ENCODE results near the gene SLC26A8.
A peak's percentile ranks its signal among the peaks of the same experiment; 100 is the strongest.

SLC26A8 gene

GRCh38 chr6:35955071-35955470, 69.4 kb downstream of the SLC26A8 start:
- no peak overlapping the region for H4K91ac ChIP-seq (ENCODE audit: low read depth, low read length)
- H3K27me3 ChIP-seq (ENCODE audit: insufficient read depth, low read length), result no peaks in the 10 kb centered on the region
- no peak overlapping the region for H2BK5ac ChIP-seq (ENCODE audit: low read depth, low read length, poor library complexity)
- H2BK12ac ChIP-seq (ENCODE audit: low read length), result no peak overlapping the region
- no peak overlapping the region for H3K4me3 ChIP-seq (ENCODE audit: low read depth, low read length)
- peak overlapping the region; percentile 58 for H3K23ac ChIP-seq (ENCODE audit: low read length)
- no peaks in the 10 kb centered on the region for H3K9me3 ChIP-seq (ENCODE audit: insufficient read depth, low read depth, low read length)
- no peak overlapping the region for H2AFZ ChIP-seq (ENCODE audit: insufficient read depth, low read length, poor library complexity)
- no peak overlapping the region for H2AK5ac ChIP-seq (ENCODE audit: low read length)
- no peak overlapping the region for H3K4me2 ChIP-seq (ENCODE audit: low read length)
- WGBS (ENCODE audit: extremely low coverage, insufficient coverage, insufficient read length), result no CpG with 5 or more reads among the region's 8 CpGs
- no peak overlapping the region for H3K9ac ChIP-seq (ENCODE audit: low read length)
- H3K4ac ChIP-seq (ENCODE audit: low read depth, low read length), result no peak overlapping the region
- H3K79me1 ChIP-seq (ENCODE audit: low read length), result no peaks in the 10 kb centered on the region
- no peaks in the 10 kb centered on the region for H3K36me3 ChIP-seq (ENCODE audit: control insufficient read depth in 1 of 2, insufficient read depth in 2 of 2, low read length in 2 of 2)
- H3K27ac ChIP-seq (ENCODE audit: low read depth, low read length), result no peak overlapping the region
- H2BK120ac ChIP-seq (ENCODE audit: insufficient read depth, low read length, poor library complexity), result no peak overlapping the region
- no peak for DNase-seq
- H3K14ac ChIP-seq (ENCODE audit: low read length), result no peak overlapping the region
- H4K12ac ChIP-seq (ENCODE audit: low read depth, low read length), result no peak overlapping the region
- no peak overlapping the region for H3K18ac ChIP-seq (ENCODE audit: low read length)
- H3K4me1 ChIP-seq (ENCODE audit: control insufficient read depth in 1 of 2, insufficient read depth in 2 of 2, low read length in 2 of 2), result no peaks in the 10 kb centered on the region
- H4K8ac ChIP-seq (ENCODE audit: low read depth, low read length), result no peak overlapping the region
- H3K79me2 ChIP-seq (ENCODE audit: control insufficient read depth, insufficient read depth, low read length, poor library complexity), result no peaks in the 10 kb centered on the region

GRCh38 chr6:35954333-35954732, 70.1 kb downstream of the SLC26A8 start:
- H4K91ac ChIP-seq (ENCODE audit: low read depth, low read length), result no peak overlapping the region
- H3K9me3 ChIP-seq (ENCODE audit: insufficient read depth, low read depth, low read length), result no peaks in the 10 kb centered on the region
- no peak overlapping the region for H2AK5ac ChIP-seq (ENCODE audit: low read length)
- no peak overlapping the region for H2AFZ ChIP-seq (ENCODE audit: insufficient read depth, low read length, poor library complexity)
- H3K27ac ChIP-seq (ENCODE audit: low read depth, low read length), result no peak overlapping the region
- no peak overlapping the region for H4K12ac ChIP-seq (ENCODE audit: low read depth, low read length)
- no peaks in the 10 kb centered on the region for H3K79me2 ChIP-seq (ENCODE audit: control insufficient read depth, insufficient read depth, low read length, poor library complexity)
- H3K9ac ChIP-seq (ENCODE audit: low read length), result no peak overlapping the region
- H3K4me3 ChIP-seq (ENCODE audit: low read depth, low read length), result no peak overlapping the region
- no peaks in the 10 kb centered on the region for H3K27me3 ChIP-seq (ENCODE audit: insufficient read depth, low read length)
- no peak overlapping the region for H3K23ac ChIP-seq (ENCODE audit: low read length)
- H2BK12ac ChIP-seq (ENCODE audit: low read length), result no peak overlapping the region
- H3K36me3 ChIP-seq (ENCODE audit: control insufficient read depth in 1 of 2, insufficient read depth in 2 of 2, low read length in 2 of 2), result no peaks in the 10 kb centered on the region
- H3K4me1 ChIP-seq (ENCODE audit: control insufficient read depth in 1 of 2, insufficient read depth in 2 of 2, low read length in 2 of 2), result no peaks in the 10 kb centered on the region
- H4K8ac ChIP-seq (ENCODE audit: low read depth, low read length), result no peak overlapping the region
- H3K4ac ChIP-seq (ENCODE audit: low read depth, low read length), result no peak overlapping the region
- WGBS (ENCODE audit: extremely low coverage, insufficient coverage, insufficient read length), result no CpG with 5 or more reads among the region's 7 CpGs
- no peak overlapping the region for H3K14ac ChIP-seq (ENCODE audit: low read length)
- DNase-seq, result no peak
- H3K18ac ChIP-seq (ENCODE audit: low read length), result no peak overlapping the region
- no peaks in the 10 kb centered on the region for H3K79me1 ChIP-seq (ENCODE audit: low read length)
- no peak overlapping the region for H2BK120ac ChIP-seq (ENCODE audit: insufficient read depth, low read length, poor library complexity)
- no peak overlapping the region for H2BK5ac ChIP-seq (ENCODE audit: low read depth, low read length, poor library complexity)
- no peak overlapping the region for H3K4me2 ChIP-seq (ENCODE audit: low read length)

GRCh38 chr6:35948725-35949124, 75.7 kb downstream of the SLC26A8 start:
- Histone ChIP-seq H4K12ac (ENCODE audit: low read depth, low read length) (no peak overlapping the region), H3K4ac (ENCODE audit: low read depth, low read length) (no peak overlapping the region), H3K18ac (ENCODE audit: low read length) (no peak overlapping the region), H3K36me3 (ENCODE audit: control insufficient read depth in 1 of 2, insufficient read depth in 2 of 2, low read length in 2 of 2) (no peaks in the 10 kb centered on the region), H3K4me3 (ENCODE audit: low read depth, low read length) (no peak overlapping the region), H3K9me3 (ENCODE audit: insufficient read depth, low read depth, low read length) (no peaks in the 10 kb centered on the region), H2BK12ac (ENCODE audit: low read length) (no peak overlapping the region), H3K9ac (ENCODE audit: low read length) (no peak overlapping the region), H3K27ac (ENCODE audit: low read depth, low read length) (no peak overlapping the region), H2AK5ac (ENCODE audit: low read length) (no peak overlapping the region), H3K23ac (ENCODE audit: low read length) (no peak overlapping the region), H2BK120ac (ENCODE audit: insufficient read depth, low read length, poor library complexity) (no peak overlapping the region), H3K79me2 (ENCODE audit: control insufficient read depth, insufficient read depth, low read length, poor library complexity) (no peaks in the 10 kb centered on the region), H2BK5ac (ENCODE audit: low read depth, low read length, poor library complexity) (no peak overlapping the region), H3K14ac (ENCODE audit: low read length) (no peak overlapping the region), H3K4me1 (ENCODE audit: control insufficient read depth in 1 of 2, insufficient read depth in 2 of 2, low read length in 2 of 2) (peaks cover 2 to 3% of the 10 kb centered on the region in 2 experiments), H3K27me3 (ENCODE audit: insufficient read depth, low read length) (no peaks in the 10 kb centered on the region), H2AFZ (ENCODE audit: insufficient read depth, low read length, poor library complexity) (no peak overlapping the region), H4K8ac (ENCODE audit: low read depth, low read length) (no peak overlapping the region), H3K4me2 (ENCODE audit: low read length) (no peak overlapping the region), H3K79me1 (ENCODE audit: low read length) (no peaks in the 10 kb centered on the region), H4K91ac (ENCODE audit: low read depth, low read length) (no peak overlapping the region)
- no peak for DNase-seq
- WGBS (ENCODE audit: extremely low coverage, insufficient coverage, insufficient read length), result no CpG with 5 or more reads among the region's 1 CpG

- no peak overlapping the region for H3K4ac ChIP-seq (ENCODE audit: low read depth, low read length)
- H3K4me2 ChIP-seq (ENCODE audit: low read length), result no peak overlapping the region
- H3K27me3 ChIP-seq (ENCODE audit: insufficient read depth, low read length), result no peaks in the 10 kb centered on the region
- no peak overlapping the region for H2BK12ac ChIP-seq (ENCODE audit: low read length)
- H3K36me3 ChIP-seq (ENCODE audit: control insufficient read depth in 1 of 2, insufficient read depth in 2 of 2, low read length in 2 of 2), result no peaks in the 10 kb centered on the region
- peaks cover 2 to 3% of the 10 kb centered on the region in 2 experiments for H3K4me1 ChIP-seq (ENCODE audit: control insufficient read depth in 1 of 2, insufficient read depth in 2 of 2, low read length in 2 of 2)
- H3K9ac ChIP-seq (ENCODE audit: low read length), result no peak overlapping the region
- H2AFZ ChIP-seq (ENCODE audit: insufficient read depth, low read length, poor library complexity), result no peak overlapping the region
- H4K12ac ChIP-seq (ENCODE audit: low read depth, low read length), result no peak overlapping the region
- H4K91ac ChIP-seq (ENCODE audit: low read depth, low read length), result no peak overlapping the region
- no peaks in the 10 kb centered on the region for H3K79me1 ChIP-seq (ENCODE audit: low read length)
- no peak overlapping the region for H2AK5ac ChIP-seq (ENCODE audit: low read length)
- no peaks in the 10 kb centered on the region for H3K9me3 ChIP-seq (ENCODE audit: insufficient read depth, low read depth, low read length)
- H3K27ac ChIP-seq (ENCODE audit: low read depth, low read length), result no peak overlapping the region
- WGBS (ENCODE audit: extremely low coverage, insufficient coverage, insufficient read length), result no CpG with 5 or more reads among the region's 1 CpG
- H3K4me3 ChIP-seq (ENCODE audit: low read depth, low read length), result no peak overlapping the region
- H4K8ac ChIP-seq (ENCODE audit: low read depth, low read length), result no peak overlapping the region
- H3K18ac ChIP-seq (ENCODE audit: low read length), result no peak overlapping the region
- no peaks in the 10 kb centered on the region for H3K79me2 ChIP-seq (ENCODE audit: control insufficient read depth, insufficient read depth, low read length, poor library complexity)
- no peak overlapping the region for H3K14ac ChIP-seq (ENCODE audit: low read length)
- no peak overlapping the region for H2BK5ac ChIP-seq (ENCODE audit: low read depth, low read length, poor library complexity)
- no peak overlapping the region for H2BK120ac ChIP-seq (ENCODE audit: insufficient read depth, low read length, poor library complexity)
- DNase-seq, result peak in 1 of 2 donors; percentile 27
- no peak overlapping the region for H3K23ac ChIP-seq (ENCODE audit: low read length)
Observed at GRCh38 chr6:35945650-35946025, 78.8 kb downstream of the SLC26A8 start.

All from trophoblast cell (in vitro differentiated cells and primary cell).